NCI-H69 (cell line): Measurements from ENCODE around the gene SLC13A4.
"Not testable (repeated sequence)": the region's sequence is repeated elsewhere in the genome, so short reads cannot be mapped to it uniquely, and the experiment has no call there.

Experiments
- DNase-seq: peaks from one replicate; lab custom pipeline; 2025; lab: John Stamatoyannopoulos, UW

SLC13A4 gene

GRCh38 chr7:135697276-135698049 is 30.5 kb downstream of the SLC13A4 start:
- no peak for DNase-seq

GRCh38 chr7:135693558-135693957 is 34.4 kb downstream of the SLC13A4 start:
- no peak for DNase-seq

DNA sequence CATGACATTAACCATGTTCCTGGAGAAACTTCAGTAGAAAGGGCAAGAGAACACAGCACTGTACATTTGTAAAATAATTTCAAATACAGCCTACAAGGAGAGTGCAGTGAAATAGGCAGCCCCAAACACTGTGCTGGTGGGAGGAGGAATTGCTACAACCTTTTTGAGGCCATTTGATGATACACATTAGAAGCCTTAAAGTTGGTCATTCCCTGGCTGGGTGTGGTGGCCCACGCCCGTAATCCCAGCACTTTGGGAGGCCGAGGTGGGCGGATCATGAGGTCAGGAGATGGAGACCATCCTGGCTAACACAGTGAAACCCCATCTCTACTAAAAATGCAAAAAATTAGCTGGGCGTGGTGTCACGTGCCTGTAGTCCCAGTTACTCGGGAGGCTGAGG is 35.4 kb downstream of the SLC13A4 start:
- DNase-seq = not testable (repeated sequence)

GRCh38 chr7:135692055-135692454 is 35.9 kb downstream of the SLC13A4 start:
- no peak for DNase-seq

DNA sequence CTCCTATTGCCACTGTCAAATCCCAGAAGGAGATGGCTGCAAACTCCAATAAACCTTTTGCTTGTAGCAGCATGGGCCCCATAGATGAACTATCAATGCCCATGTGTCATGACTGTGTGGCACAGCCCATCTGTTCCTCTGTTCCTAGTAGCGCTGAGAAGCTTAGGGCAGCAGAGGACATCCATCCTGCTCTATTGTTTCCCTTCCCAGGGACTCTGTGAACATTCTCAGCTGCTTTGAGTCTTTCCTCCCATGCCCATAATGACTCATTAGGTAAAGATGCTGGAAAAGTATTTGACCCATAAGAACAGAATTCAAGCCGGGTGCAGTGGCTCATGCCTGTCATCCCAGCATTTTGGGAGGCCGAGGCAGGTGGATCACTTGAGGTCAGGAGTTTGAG is 37.4 kb downstream of the SLC13A4 start:
- DNase-seq = no peak

DNA sequence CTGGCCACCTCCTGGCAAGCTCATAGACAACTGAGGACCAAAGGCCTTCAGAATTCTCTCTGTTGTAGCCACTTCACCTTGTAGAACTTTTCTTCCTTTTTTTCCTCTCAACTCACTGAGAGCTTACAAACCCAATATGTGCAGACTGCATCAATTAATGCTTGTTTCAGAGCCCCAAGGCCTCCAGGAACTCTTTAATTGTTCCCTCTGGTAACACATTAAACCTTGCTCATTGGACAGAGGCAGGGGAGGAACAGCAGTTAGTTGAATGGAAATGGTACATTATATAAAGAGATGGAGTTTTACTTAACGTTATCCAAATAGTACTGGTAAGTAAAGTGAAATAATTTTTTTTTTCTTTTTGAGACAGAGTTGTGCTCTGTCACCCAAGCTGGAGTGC is 40.5 kb downstream of the SLC13A4 start:
- no peak for DNase-seq

- DNase-seq = no peak
These were observed 42.5 kb downstream of the SLC13A4 start for GRCh38 chr7:135685306-135686084.

GRCh38 chr7:135684699-135685098 is 43.3 kb downstream of the SLC13A4 start:
- no peak for DNase-seq

DNA sequence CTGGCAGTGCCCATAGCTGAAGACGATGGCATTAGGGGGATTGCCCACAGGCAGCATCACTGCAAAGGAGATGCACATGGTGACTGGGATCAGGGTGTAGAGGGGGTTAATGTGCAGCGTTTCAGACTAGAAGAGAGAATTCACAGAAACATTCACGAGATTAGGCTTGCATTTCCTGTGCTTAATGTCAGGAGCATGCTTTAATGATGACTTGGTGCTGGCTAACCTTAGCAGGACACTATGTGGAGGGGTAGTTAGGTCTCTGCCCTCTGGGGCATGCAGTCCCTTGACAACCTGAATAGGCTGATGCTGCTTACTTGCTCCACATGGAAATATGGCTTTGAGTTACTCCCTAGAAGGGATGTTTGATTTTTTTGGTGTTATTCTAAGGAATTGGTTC is 43.9 kb downstream of the SLC13A4 start:
- DNase-seq = no peak

- DNase-seq = no peak
These were observed 44.4 kb downstream of the SLC13A4 start for GRCh38 chr7:135683609-135684008.

GRCh38 chr7:135682191-135682590 is 45.8 kb downstream of the SLC13A4 start:
- no peak for DNase-seq

DNA sequence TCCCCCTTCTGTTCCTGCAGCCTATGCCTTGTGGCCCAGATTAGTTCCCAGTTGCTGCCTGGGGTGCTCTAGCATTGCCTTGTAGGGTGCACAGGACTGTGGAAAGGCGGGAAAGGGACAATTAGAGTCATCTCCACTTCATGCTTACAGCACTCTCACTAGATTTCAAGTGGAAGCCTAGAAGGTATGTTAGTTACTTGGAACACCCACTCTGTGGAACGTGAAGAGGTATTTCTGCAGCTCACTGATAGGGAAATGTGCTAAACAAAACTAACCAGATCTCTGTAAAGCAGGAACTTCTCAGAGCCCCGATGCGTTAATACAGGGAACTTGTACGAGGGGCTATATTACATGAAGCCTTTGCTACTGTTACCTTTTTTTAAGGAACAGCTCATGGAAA is 46.2 kb downstream of the SLC13A4 start:
- DNase-seq = no peak

DNA sequence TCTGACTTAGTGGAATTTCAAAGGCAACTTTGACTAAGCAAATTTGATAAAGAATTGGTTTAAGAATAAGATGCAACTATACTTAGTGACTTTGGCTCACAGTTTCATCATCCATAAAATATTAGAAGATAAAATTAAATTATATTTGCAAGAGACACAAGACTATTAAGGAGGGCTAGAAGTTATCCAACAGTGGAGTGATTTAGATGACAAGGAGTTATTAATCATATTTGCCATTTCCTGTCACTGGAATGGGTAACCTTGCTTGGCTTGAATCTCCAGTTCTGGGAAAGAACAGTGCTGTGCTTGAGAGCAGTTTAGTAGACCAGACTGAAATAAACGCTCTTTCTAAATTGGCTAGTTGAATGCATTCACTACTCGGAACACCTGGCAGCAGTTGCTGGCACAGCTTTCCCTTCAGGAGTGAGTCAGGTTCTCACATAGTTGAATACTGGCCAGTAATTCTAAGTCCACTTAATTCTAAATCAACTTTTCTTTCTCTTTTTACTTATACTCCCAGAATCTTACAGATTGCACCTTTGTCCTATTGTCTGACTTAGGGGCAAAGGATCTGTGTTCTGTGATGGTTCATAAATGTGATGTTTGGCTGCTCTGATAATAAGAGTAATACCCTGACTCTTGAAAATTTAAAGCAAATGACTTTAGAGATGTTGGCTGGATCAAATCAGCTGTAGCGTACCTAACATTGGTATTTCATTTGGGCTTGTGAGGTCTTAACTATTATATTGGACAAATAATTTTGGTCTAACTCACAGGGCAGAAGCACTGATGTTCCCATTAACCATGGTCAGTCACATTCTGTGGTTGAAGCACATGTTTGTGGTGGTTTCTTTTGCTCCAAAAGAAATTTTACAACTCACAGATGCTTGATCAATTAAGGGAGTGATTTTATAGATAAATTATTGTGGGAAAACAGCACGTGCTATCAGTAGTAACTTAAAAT is 49.1 kb downstream of the SLC13A4 start:
- DNase-seq = peak; percentile 74

GRCh38 chr7:135673360-135673706 is 54.7 kb downstream of the SLC13A4 start:
- DNase-seq = no peak

- peak; percentile 79 for DNase-seq
These were observed 55.2 kb downstream of the SLC13A4 start for GRCh38 chr7:135672560-135673359.

DNA sequence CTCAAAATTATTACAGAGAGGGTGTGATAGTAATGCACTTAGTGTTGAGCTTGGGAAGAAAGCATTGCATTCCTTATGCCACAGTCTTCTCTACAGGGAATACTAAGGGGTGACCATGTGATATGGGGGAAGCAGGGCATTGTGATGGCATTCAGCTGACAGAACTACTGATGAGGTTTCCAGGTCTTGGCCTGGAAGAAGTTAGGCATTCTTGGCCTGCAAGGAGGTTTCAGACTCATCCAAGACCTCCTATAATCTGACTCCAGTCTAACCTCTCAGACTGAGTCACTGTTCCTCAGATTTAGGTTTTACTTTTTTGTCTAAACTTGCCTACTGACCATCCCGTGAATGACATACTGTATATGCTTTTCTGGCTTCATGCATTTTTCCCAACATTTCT is 57.8 kb downstream of the SLC13A4 start:
- DNase-seq = no peak

GRCh38 chr7:135669774-135670173 is 58.2 kb downstream of the SLC13A4 start:
- DNase-seq = no peak

DNA sequence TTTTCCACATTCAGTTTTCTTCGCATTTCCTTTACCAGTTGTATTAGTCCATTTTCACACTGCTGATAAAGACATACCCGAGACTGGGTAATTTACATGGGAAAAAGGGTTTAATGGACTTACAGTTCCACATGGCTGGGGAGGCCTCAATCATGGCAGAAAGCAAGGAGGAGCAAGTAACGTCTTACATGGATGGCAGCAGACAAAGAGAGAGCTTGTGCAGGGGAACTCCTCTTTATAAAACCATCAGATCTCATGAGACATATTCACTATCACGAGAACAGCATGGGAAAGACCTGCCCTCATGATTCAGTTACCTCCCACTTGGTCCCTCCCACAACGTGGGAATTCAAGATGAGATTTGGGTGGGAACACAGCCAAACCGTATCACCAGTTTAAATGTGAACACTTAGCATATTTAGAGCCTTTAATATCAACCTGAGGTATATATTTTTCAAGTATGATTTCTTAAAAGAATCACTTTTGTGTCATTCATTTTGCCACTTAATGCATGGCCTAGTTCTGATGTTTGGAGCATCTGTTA is 59.1 kb downstream of the SLC13A4 start:
- not testable (repeated sequence) for DNase-seq

DNA sequence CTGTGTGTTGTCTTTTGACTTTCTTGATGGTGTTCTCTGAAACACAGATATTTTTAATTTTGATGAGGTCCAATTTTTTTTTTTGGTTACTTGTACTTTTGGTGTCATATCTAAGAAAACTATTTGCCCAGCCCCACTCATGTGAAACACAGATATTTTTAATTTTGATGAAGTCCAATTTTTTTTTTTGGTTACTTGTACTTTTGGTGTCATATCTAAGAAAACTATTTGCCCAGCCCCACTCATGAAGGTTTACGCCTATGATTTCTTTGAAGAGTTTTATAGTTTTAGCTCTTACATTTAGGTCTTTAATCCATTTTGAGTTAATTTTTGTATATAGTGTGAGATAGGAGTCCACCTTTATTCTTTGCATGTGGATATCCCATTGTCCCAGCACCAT is 60.4 kb downstream of the SLC13A4 start:
- not testable (repeated sequence) for DNase-seq

DNA sequence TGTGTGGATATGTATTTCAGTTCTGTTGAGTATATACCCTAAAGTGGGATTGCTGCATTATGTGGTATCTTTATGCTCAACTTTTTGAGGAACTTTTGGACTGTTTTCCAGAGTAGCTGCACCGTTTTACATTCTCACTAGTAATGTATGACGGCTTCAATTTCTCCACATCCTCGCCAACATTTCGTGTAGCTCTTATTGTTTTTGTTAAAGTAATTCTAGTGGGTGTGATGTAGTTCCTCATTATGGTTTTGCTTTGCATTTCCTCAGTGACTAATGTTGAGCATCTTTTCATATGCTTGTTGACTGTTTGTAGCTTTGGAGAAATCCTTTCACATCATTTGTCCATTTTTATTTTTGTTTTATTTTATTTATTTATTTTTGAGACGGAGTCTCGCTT is 61.1 kb downstream of the SLC13A4 start:
- DNase-seq = no peak

DNA sequence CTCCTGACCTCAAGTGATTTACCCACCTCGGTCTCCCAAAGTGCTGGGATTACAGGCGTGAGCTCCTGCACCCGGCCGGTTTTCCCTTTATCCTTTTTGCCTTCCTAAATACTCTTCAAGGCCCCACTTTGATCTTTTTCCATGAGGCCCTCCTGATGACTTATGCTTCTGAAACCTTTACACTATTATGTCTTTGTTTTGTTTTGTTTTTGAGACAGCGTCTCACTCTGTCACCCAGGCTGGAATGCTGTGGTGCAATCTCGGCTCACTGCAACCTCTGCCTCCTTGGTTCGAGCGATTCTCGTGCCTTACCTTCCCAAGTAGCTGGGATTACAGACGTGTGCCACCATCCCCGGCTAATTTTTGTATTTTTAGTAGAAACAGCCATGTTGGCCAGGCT is 61.8 kb downstream of the SLC13A4 start:
- no peak for DNase-seq
